ENCODE data around the gene CTDSPL2. TPM values are rescaled to one million over a fixed set of nuclear protein-coding genes. Genes with fewer than 3 reads are reported as not detected.
"Not testable (repeated sequence)": the region's sequence is repeated elsewhere in the genome, so short reads cannot be mapped to it uniquely, and the experiment has no call there.

Gene CTDSPL2
- total RNA-seq, 1 experiment from 2014 or later = 84.5 TPM

- H3K36me3 ChIP-seq (replicated peaks; ENCODE audit: control insufficient read depth, insufficient read depth, low read length) = 0 out of 2 replicates have a peak, but pooled peaks cover 1% of the 10 kb centered on the region
- H3K4me3 ChIP-seq (ENCODE audit: insufficient read depth, low read depth, low read length) = no peak overlapping the region
- H3K27me3 ChIP-seq (ENCODE audit: control insufficient read depth, insufficient read depth, low read length) = no peaks in the 10 kb centered on the region
- DNase-seq = no peak
Measured at GRCh38 chr15:44450172-44450571, 22.7 kb downstream of the CTDSPL2 start.

GRCh38 chr15:44453578-44454283, 26.3 kb downstream of the CTDSPL2 start:
- not testable (repeated sequence) for H3K27me3 ChIP-seq (ENCODE audit: control insufficient read depth, insufficient read depth, low read length); H3K36me3 ChIP-seq (replicated peaks; ENCODE audit: control insufficient read depth, insufficient read depth, low read length); H3K4me3 ChIP-seq (ENCODE audit: insufficient read depth, low read depth, low read length); DNase-seq

- H3K36me3 ChIP-seq (replicated peaks; ENCODE audit: control insufficient read depth, insufficient read depth, low read length) = no peaks in the 10 kb centered on the region; the same call in 1 of the 2 replicates
- no peaks in the 10 kb centered on the region for H3K27me3 ChIP-seq (ENCODE audit: control insufficient read depth, insufficient read depth, low read length)
- no peak overlapping the region for H3K4me3 ChIP-seq (ENCODE audit: insufficient read depth, low read depth, low read length)
Measured at GRCh38 chr15:44458429-44458828, 31.0 kb downstream of the CTDSPL2 start.

GRCh38 chr15:44468709-44469385, 41.4 kb downstream of the CTDSPL2 start:
- DNase-seq = no peak
- no peaks in the 10 kb centered on the region for H3K36me3 ChIP-seq (replicated peaks; ENCODE audit: control insufficient read depth, insufficient read depth, low read length)
- H3K27me3 ChIP-seq (ENCODE audit: control insufficient read depth, insufficient read depth, low read length) = no peaks in the 10 kb centered on the region
- no peak overlapping the region for H3K4me3 ChIP-seq (ENCODE audit: insufficient read depth, low read depth, low read length)

More at GRCh38 chr15:44458429-44458828, 31.0 kb downstream of the CTDSPL2 start:
- DNase-seq = no peak

- Histone ChIP-seq H3K27me3 (ENCODE audit: control insufficient read depth, insufficient read depth, low read length) (no peaks in the 10 kb centered on the region), H3K4me3 (ENCODE audit: insufficient read depth, low read depth, low read length) (no peak overlapping the region), H3K36me3 (replicated peaks; ENCODE audit: control insufficient read depth, insufficient read depth, low read length) (no peaks in the 10 kb centered on the region)
- no peak for DNase-seq
Measured at GRCh38 chr15:44471885-44472455, 44.5 kb downstream of the CTDSPL2 start.

GRCh38 chr15:44479343-44479742, 51.9 kb downstream of the CTDSPL2 start:
- Histone ChIP-seq H3K27me3 (ENCODE audit: control insufficient read depth, insufficient read depth, low read length) (no peaks in the 10 kb centered on the region), H3K4me3 (ENCODE audit: insufficient read depth, low read depth, low read length) (no peak overlapping the region), H3K36me3 (replicated peaks; ENCODE audit: control insufficient read depth, insufficient read depth, low read length) (no peaks in the 10 kb centered on the region)
- DNase-seq = no peak

- H3K36me3 ChIP-seq (replicated peaks; ENCODE audit: control insufficient read depth, insufficient read depth, low read length) = peaks cover 2% of the 10 kb centered on the region; the same call in 1 of the 2 replicates
Measured at GRCh38 chr15:44482090-44482489, 54.7 kb downstream of the CTDSPL2 start.

GRCh38 chr15:44485880-44486279, 58.5 kb downstream of the CTDSPL2 start:
- DNase-seq = no peak
- no peaks in the 10 kb centered on the region for H3K27me3 ChIP-seq (ENCODE audit: control insufficient read depth, insufficient read depth, low read length)
- peaks cover 8% of the 10 kb centered on the region for H3K36me3 ChIP-seq (replicated peaks; ENCODE audit: control insufficient read depth, insufficient read depth, low read length)
- H3K4me3 ChIP-seq (ENCODE audit: insufficient read depth, low read depth, low read length) = no peak overlapping the region

More at GRCh38 chr15:44482090-44482489, 54.7 kb downstream of the CTDSPL2 start:
- no peak for DNase-seq
- H3K4me3 ChIP-seq (ENCODE audit: insufficient read depth, low read depth, low read length) = no peak overlapping the region
- no peaks in the 10 kb centered on the region for H3K27me3 ChIP-seq (ENCODE audit: control insufficient read depth, insufficient read depth, low read length)

- no peaks in the 10 kb centered on the region for H3K27me3 ChIP-seq (ENCODE audit: control insufficient read depth, insufficient read depth, low read length)
- DNase-seq = no peak
- H3K36me3 ChIP-seq (replicated peaks; ENCODE audit: control insufficient read depth, insufficient read depth, low read length) = peaks cover 8% of the 10 kb centered on the region
- no peak overlapping the region for H3K4me3 ChIP-seq (ENCODE audit: insufficient read depth, low read depth, low read length)
Measured at GRCh38 chr15:44489464-44489863, 62.0 kb downstream of the CTDSPL2 start.

- Histone ChIP-seq H3K4me3 (ENCODE audit: insufficient read depth, low read depth, low read length) (no peak overlapping the region), H3K36me3 (replicated peaks; ENCODE audit: control insufficient read depth, insufficient read depth, low read length) (peaks cover 8% of the 10 kb centered on the region), H3K27me3 (ENCODE audit: control insufficient read depth, insufficient read depth, low read length) (no peaks in the 10 kb centered on the region)
- no peak for DNase-seq
Measured at GRCh38 chr15:44490622-44491021, 63.2 kb downstream of the CTDSPL2 start.

GRCh38 chr15:44492040-44492439, 64.6 kb downstream of the CTDSPL2 start:
- Histone ChIP-seq H3K36me3 (replicated peaks; ENCODE audit: control insufficient read depth, insufficient read depth, low read length) (peaks cover 6% of the 10 kb centered on the region), H3K4me3 (ENCODE audit: insufficient read depth, low read depth, low read length) (no peak overlapping the region), H3K27me3 (ENCODE audit: control insufficient read depth, insufficient read depth, low read length) (no peaks in the 10 kb centered on the region)
- no peak for DNase-seq

- Histone ChIP-seq H3K27me3 (ENCODE audit: control insufficient read depth, insufficient read depth, low read length) (no peaks in the 10 kb centered on the region), H3K36me3 (replicated peaks; ENCODE audit: control insufficient read depth, insufficient read depth, low read length) (peaks cover 2% of the 10 kb centered on the region), H3K4me3 (ENCODE audit: insufficient read depth, low read depth, low read length) (no peak overlapping the region)
- no peak for DNase-seq
Measured at GRCh38 chr15:44492672-44493071, 65.2 kb downstream of the CTDSPL2 start.

- DNase-seq = no peak
- Histone ChIP-seq H3K36me3 (replicated peaks; ENCODE audit: control insufficient read depth, insufficient read depth, low read length) (peaks cover 6% of the 10 kb centered on the region), H3K27me3 (ENCODE audit: control insufficient read depth, insufficient read depth, low read length) (no peaks in the 10 kb centered on the region), H3K4me3 (ENCODE audit: insufficient read depth, low read depth, low read length) (no peak overlapping the region)
Measured at GRCh38 chr15:44495562-44495961, 68.1 kb downstream of the CTDSPL2 start.

- Histone ChIP-seq H3K4me3 (ENCODE audit: insufficient read depth, low read depth, low read length) (no peak overlapping the region), H3K36me3 (replicated peaks; ENCODE audit: control insufficient read depth, insufficient read depth, low read length) (peaks cover 14% of the 10 kb centered on the region), H3K27me3 (ENCODE audit: control insufficient read depth, insufficient read depth, low read length) (no peaks in the 10 kb centered on the region)
- DNase-seq = no peak
Measured at GRCh38 chr15:44500555-44500954, 73.1 kb downstream of the CTDSPL2 start.

Data from H7 (cell line).